Measurements from ENCODE around the gene LTB4R. TPM values are rescaled to one million over a fixed set of nuclear protein-coding genes. Genes with fewer than 3 reads are reported as not detected.

The LTB4R gene
- total and polyA plus RNA-seq, 8 donors: 1.9 to 15.5 (median 2.6) TPM

DNA sequence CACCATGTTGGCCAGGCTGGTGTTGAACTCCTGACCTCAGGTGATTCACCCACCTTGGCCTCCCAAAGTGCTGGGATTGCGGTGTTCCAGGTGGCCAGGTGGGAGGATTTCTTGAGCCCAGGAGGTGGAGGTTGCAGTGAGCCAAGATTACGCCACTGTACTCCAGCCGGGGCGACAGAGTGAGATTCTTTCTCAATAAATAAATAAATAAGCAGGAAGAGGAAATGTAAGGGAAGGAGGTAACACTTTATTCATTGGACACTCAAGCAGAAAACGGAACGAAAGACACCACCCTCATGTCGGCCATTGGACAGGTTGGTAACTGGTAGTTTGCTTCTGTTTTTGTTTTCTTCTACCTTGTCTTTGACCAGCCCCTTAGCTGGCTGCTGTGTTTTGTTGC is 43.7 kb downstream of the LTB4R start:
- no peak for DNase-seq
- Histone ChIP-seq H3K36me3 (no peaks in the 10 kb centered on the region), H3K4me3 (no peak overlapping the region), H3K4me1 (no peaks in the 10 kb centered on the region), H3K9me3 (no peaks in the 10 kb centered on the region), H3K27me3 (no peaks in the 10 kb centered on the region), H3K27ac (no peak overlapping the region)
- intact Hi-C loops (cut with DNase I): no loop called here
- 85 to 93% methylated on average over 7 of the region's 7 CpGs for WGBS, 2 donors
- ATAC-seq: no peak
- no peak for FAIRE-seq
- TF ChIP-seq CTCF (IDR thresholded peaks at IDR 0.05): no peak

DNA sequence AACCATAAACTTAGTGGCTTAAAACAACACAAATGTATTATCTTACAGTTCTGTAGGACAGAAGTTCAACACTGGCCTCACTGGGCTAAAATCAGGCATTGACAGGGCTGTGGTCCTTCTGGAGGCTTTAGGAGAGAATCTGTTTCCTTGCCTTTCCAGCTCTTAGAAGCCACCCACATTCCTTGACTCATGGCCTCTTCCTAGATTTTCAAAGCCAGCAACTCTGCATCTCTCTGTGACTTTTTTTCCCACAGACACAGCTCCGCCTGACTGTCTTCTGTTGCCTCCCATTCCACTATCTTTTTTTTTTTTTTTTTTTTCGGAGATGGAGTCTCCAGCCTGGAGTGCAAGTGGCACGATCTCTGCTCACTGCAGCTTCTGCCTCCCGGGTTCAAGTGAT is 44.9 kb downstream of the LTB4R start:
- Histone ChIP-seq H3K4me3 (no peak overlapping the region), H3K27ac (no peak overlapping the region), H3K9me3 (no peaks in the 10 kb centered on the region), H3K4me1 (no peaks in the 10 kb centered on the region), H3K27me3 (no peaks in the 10 kb centered on the region), H3K36me3 (no peaks in the 10 kb centered on the region)
- ATAC-seq (no peak), DNase-seq (no peak), FAIRE-seq (no peak)
- 79 to 80% methylated on average over 4 of the region's 4 CpGs for WGBS, 2 donors
- TF ChIP-seq CTCF (IDR thresholded peaks at IDR 0.05): no peak
- intact Hi-C loops (cut with DNase I): no loop called here

DNA sequence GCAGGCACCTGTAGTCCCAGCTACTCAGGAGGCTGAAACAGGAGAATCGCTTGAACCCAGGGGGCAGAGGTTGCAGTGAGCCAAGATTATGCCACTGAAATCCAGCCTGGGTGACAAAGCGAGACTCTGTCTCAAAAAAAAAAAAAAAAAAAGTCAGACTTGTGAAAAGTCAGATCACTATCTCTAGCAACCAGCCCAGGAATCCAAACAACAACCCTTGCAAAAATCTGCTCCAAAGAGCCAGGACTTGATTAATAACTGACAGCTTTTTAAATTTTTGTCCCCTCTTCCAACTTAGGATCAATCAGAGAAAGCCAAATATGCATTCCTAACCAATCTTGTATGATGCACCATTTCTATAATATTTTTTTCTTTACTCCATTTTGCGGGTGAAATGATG is 49.0 kb downstream of the LTB4R start:
- no peak for DNase-seq
- Histone ChIP-seq H3K4me1 (peaks cover 0 to 2% (median 0%) of the 10 kb centered on the region in 3 donors), H3K27me3 (no peaks in the 10 kb centered on the region), H3K36me3 (no peaks in the 10 kb centered on the region), H3K27ac (no peak overlapping the region), H3K9me3 (no peaks in the 10 kb centered on the region), H3K4me3 (no peak overlapping the region)
- TF ChIP-seq CTCF (IDR thresholded peaks at IDR 0.05): no peak
- no peak for FAIRE-seq
- no peak for ATAC-seq
- 88 to 96% methylated on average over 3 of the region's 3 CpGs for WGBS, 2 donors
- intact Hi-C loops (cut with DNase I): no loop called here

DNA sequence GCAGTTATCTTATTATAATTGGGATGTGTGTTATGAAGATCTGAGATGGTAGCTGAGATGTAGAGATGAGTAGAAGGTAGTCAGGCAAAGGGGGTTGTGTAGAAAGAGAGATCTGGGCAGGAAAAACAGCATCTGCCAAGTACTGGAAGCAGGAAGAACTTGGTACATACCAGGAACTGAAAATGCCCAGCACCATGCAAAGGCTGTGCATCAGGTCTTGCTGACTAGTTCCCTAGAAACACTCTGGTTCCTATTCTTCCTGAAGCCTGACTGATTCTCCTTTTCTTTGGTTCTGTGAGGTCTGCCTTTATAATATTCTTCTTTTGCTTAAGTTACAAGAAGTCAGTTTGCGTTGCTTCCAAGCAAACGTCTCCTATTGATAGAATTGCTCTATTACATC is 50.0 kb downstream of the LTB4R start:
- 62 to 79% methylated on average over 2 of the region's 2 CpGs for WGBS, 2 donors
- Histone ChIP-seq H3K36me3 (no peaks in the 10 kb centered on the region), H3K9me3 (no peaks in the 10 kb centered on the region), H3K27me3 (no peaks in the 10 kb centered on the region), H3K27ac (no peak overlapping the region), H3K4me1 (peaks cover 0 to 10% (median 0%) of the 10 kb centered on the region in 3 donors), H3K4me3 (no peak overlapping the region)
- TF ChIP-seq CTCF (IDR thresholded peaks at IDR 0.05): no peak
- no peak for FAIRE-seq
- ATAC-seq: no peak
- DNase-seq: no peak
- intact Hi-C loops (cut with DNase I): no loop called here

DNA sequence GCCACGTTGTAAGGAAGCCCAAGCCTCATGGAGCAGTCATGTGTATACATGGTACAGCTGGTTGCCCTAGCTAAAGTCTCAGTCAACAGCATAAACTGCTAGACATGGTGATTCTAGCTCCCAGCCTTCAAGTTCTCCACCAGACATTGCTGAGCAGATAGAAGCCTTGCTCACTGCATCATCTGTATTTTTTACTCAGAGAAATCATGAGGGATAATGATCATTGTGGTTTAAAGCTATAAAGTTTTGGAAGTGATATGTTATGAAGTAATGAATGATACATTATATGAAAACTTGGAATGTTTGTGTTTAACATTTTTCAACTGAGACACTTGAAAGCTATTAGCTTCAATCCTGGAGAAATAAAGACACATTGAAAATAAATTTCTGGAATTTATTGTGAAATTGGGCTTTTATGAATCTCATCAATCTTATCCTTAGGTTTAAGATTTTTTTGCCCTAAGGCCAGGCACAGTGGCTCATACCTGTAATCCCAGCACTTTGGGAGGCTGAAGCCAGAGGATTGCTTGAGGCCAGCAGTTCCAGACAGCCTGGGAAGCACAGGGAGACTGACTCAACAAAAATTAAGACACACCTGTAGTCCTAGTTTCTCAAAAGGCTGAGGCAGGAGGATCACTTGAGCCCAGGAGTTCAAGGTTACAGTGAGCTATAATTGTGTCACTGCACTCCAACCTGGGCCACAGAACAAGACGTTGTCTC is 51.1 kb downstream of the LTB4R start:
- no peak overlapping the region for H3K4me3 ChIP-seq
- no peak for FAIRE-seq
- 29 to 36% methylated on average over 2 of the region's 2 CpGs for WGBS, 2 donors

More for the DNA sequence above, 51.1 kb downstream of the LTB4R start:
- no peak overlapping the region for H3K27ac ChIP-seq
- peaks cover 0 to 12% (median 0%) of the 10 kb centered on the region in 3 donors for H3K4me1 ChIP-seq
- no peaks in the 10 kb centered on the region for H3K27me3 ChIP-seq
- H3K36me3 ChIP-seq: no peaks in the 10 kb centered on the region
- no peak for DNase-seq
- no peak for ATAC-seq
- intact Hi-C loops (cut with DNase I): no loop called here
- no peaks in the 10 kb centered on the region for H3K9me3 ChIP-seq
- TF ChIP-seq CTCF (IDR thresholded peaks at IDR 0.05): no peak

Measured in pancreas (tissue), 10 donors.